Thyroid gland (tissue), 4 donors: ENCODE data around the gene PITPNB. TPM values are rescaled to one million over a fixed set of nuclear protein-coding genes. Genes with fewer than 3 reads are reported as not detected.

Experiments used
- DNase-seq, 2 donors: peaks; one replicate each; pipeline ENCODE4 v3.0.0-alpha.2; 2019
- H3K27ac ChIP-seq, 3 donors: fragments of 200-600 bp; sonication (generic); 1 replicate in 2 of 3; 2 replicates in 1 of 3; pipeline ENCODE4 v1.5.1; 2016 to 2019; ENCODE audit warnings: mild to moderate bottlenecking in 1 of 3, moderate library complexity in 1 of 3
- H3K27me3 ChIP-seq: fragments of 200-600 bp; sonication (generic); one replicate; pipeline ENCODE4 v1.5.1; 2019
- H3K36me3 ChIP-seq, 2 donors: fragments of 200-600 bp; sonication (generic); one replicate each; pipeline ENCODE4 v1.5.1; 2016 to 2019
- H3K4me1 ChIP-seq, 2 donors: fragments of 200-600 bp; sonication (generic); one replicate each; pipeline ENCODE4 v1.5.1; 2017 to 2019
- H3K4me3 ChIP-seq, 3 donors: fragments of 200-600 bp; sonication (generic); replicated peaks in 1 of 3; 1 replicate in 2 of 3; 2 replicates in 1 of 3; pipeline ENCODE4 v1.5.1; 2016; ENCODE audit warnings: mild to moderate bottlenecking in 1 of 3
- H3K9me3 ChIP-seq: fragments of 200-600 bp; sonication (generic); one replicate; pipeline ENCODE4 v1.5.1; 2017
- POLR2A ChIP-seq, 2 donors: fragments of 450-650 bp; IDR thresholded peaks; one replicate each; pipeline ENCODE4 v1.6.1; 2017; ENCODE audit warnings: antibody characterized with exemption in 2 of 2, mild to moderate bottlenecking in 2 of 2, moderate library complexity in 1 of 2
- WGBS, 2 donors: methylation state at CpG; one replicate each; pipeline ENCODE4 v1.1.5; 2017; 5-methylcytosine and 5-hydroxymethylcytosine counted together
- intact Hi-C: fragments of 100-400 bp; cut with DNase I; formaldehyde crosslinking; loops from one replicate; pipeline ENCODE4 v1.15.1; 2023
- total RNA-seq, 4 donors: library from RNA; depleted of rRNA; stranded (reverse); fragments of >200 nt; gene quantifications; one replicate each; pipeline ENCODE4 v1.2.3, GENCODE V29; 2016
- TF ChIP-seq, protein P1 (sequence below), 6 experiments: fragments of 200-600 bp in 3 of 6; fragments of 450-650 bp in 3 of 6; sonication (generic) in 3 of 6; IDR thresholded peaks; one replicate each; pipeline ENCODE4 v1.5.1; 2016 to 2019; ENCODE audit warnings: antibody characterized with exemption in 6 of 6, mild to moderate bottlenecking in 2 of 6, inconsistent platforms in 1 of 6, moderate library complexity in 1 of 6

PITPNB gene
- total RNA-seq, 4 donors from 2014 or later = 30.7 to 54.4 (median 42.6) TPM

DNA sequence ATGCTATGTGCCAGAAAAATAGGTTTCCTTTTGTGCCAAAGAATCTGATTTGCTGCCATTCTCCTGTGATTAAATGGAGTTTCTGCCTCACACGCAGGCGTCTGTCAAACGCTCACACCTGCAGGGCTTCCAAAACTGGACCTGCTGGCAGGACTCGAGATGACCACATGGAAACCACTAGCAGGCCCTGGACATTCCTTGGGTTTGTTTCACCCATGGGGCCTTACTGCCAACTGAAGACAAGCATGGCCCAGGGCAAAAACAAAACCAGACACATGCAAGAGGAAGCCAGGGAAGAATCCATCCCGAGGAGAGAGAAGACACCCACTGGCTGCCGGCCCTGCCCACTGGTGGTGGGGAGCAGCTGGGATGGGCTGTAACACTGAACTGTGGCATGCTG is 61.6 kb downstream of the PITPNB start:
- 76 to 83% methylated on average over 6 of the region's 6 CpGs for WGBS, 2 donors
- Histone ChIP-seq H3K36me3 (peaks cover 26 to 29% of the 10 kb centered on the region in 2 donors), H3K27me3 (no peaks in the 10 kb centered on the region), H3K27ac (no peak overlapping the region), H3K4me1 (peaks cover 0 to 3% of the 10 kb centered on the region in 2 donors), H3K4me3 (no peak overlapping the region), H3K9me3 (no peaks in the 10 kb centered on the region)
- DNase-seq = no peak
- intact Hi-C loops = no loop called here
- TF ChIP-seq POLR2A (IDR thresholded peaks at IDR 0.05) = no peak
- TF ChIP-seq, protein P1, sequence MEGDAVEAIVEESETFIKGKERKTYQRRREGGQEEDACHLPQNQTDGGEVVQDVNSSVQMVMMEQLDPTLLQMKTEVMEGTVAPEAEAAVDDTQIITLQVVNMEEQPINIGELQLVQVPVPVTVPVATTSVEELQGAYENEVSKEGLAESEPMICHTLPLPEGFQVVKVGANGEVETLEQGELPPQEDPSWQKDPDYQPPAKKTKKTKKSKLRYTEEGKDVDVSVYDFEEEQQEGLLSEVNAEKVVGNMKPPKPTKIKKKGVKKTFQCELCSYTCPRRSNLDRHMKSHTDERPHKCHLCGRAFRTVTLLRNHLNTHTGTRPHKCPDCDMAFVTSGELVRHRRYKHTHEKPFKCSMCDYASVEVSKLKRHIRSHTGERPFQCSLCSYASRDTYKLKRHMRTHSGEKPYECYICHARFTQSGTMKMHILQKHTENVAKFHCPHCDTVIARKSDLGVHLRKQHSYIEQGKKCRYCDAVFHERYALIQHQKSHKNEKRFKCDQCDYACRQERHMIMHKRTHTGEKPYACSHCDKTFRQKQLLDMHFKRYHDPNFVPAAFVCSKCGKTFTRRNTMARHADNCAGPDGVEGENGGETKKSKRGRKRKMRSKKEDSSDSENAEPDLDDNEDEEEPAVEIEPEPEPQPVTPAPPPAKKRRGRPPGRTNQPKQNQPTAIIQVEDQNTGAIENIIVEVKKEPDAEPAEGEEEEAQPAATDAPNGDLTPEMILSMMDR (IDR thresholded peaks at IDR 0.05) = no peak

DNA sequence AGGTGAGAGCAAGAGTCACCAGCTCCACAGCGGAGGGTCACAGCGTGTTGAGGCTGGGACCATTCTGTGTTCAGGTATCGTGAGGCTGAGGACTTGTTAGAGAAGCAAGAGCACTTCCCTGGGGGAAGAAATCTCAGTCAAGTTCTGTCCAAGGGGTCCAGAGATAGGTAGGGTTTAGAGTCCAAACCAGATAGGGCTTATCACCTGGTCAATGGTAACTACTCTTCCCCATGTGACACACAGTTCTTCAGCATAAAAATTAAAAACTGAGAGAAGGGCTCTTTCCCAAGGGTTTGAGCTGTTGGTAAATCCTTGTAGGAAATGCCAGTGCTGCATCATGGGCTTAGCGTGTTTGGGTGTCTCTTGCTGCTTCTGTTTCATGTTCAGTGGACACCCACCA is 62.7 kb downstream of the PITPNB start:
- no peak for DNase-seq
- no peaks in the 10 kb centered on the region for H3K27me3 ChIP-seq
- TF ChIP-seq POLR2A (IDR thresholded peaks at IDR 0.05) = no peak
- TF ChIP-seq, protein P1 (IDR thresholded peaks at IDR 0.05) = no peak
- H3K27ac ChIP-seq = no peak overlapping the region
- H3K4me1 ChIP-seq = peaks cover 0 to 3% of the 10 kb centered on the region in 2 donors
- H3K36me3 ChIP-seq = peaks cover 26 to 39% of the 10 kb centered on the region in 2 donors
- no peak overlapping the region for H3K4me3 ChIP-seq
- intact Hi-C loops = no loop called here
- H3K9me3 ChIP-seq = no peaks in the 10 kb centered on the region
- 94 to 98% methylated on average over 4 of the region's 4 CpGs for WGBS, 2 donors

DNA sequence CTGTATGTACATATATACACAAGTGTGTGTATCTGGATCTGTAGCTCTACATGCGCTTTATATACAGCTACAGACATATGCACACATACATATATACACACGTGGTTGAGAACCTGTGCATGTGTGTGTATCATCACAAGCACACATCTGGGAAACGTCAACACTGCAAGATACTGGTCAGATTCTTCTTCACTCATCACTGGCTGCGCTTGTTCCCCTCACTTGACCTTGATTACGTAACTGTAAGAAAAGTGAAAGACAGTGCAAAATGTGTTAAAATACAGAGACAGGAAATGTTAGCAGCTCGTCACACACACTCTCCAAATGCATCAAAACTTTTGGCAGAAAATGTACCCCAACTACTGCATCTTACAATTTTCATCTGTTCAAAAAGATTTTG is 65.6 kb downstream of the PITPNB start:
- no peaks in the 10 kb centered on the region for H3K27me3 ChIP-seq
- intact Hi-C loops = no loop called here
- TF ChIP-seq POLR2A (IDR thresholded peaks at IDR 0.05) = no peak
- TF ChIP-seq, protein P1 (IDR thresholded peaks at IDR 0.05) = no peak
- H3K36me3 ChIP-seq = peaks cover 19 to 40% of the 10 kb centered on the region in 2 donors
- DNase-seq = no peak
- H3K4me3 ChIP-seq = no peak overlapping the region
- no peaks in the 10 kb centered on the region for H3K9me3 ChIP-seq
- peaks cover 9 to 13% of the 10 kb centered on the region in 2 donors for H3K4me1 ChIP-seq
- H3K27ac ChIP-seq = no peak overlapping the region
- 74 to 76% methylated on average over 6 of the region's 6 CpGs for WGBS, 2 donors

DNA sequence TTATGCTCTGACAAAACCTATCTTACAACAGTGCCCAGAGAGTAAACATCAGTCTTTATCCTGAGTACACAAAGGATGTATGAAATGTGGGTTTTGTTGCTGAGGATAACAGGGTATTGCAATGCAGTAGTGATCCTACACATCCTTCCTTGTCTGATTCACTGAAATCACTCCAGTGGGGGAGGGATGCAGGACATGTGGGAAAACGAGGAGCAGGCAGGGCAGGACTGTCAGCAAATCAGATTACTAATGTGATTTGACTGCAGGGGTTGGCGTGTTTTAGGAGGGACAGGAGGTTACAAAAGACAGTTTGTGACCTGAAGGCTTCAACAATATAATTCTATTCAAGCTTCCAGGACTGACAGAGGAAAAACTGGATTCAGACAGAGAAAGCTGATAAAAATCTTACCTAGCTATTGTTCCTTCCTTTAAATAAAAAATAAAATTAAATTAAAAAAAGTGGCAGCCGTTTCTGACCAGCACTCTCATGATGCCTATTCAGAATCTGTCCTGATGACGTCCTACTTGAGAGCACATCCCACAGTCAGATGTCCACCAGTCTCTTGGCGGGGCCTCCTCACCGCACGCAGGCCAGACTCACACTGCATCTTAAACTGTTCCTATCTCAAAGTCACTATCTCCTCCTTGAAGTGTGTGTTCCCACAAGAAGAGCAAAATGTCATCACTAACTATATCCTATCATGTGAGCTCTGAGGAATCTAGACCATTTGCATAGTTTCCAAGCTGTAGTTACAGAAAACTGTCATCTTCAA is 66.9 kb downstream of the PITPNB start:
- Histone ChIP-seq H3K27ac (no peak overlapping the region), H3K4me1 (peaks cover 9 to 13% of the 10 kb centered on the region in 2 donors)

More for the DNA sequence above, 66.9 kb downstream of the PITPNB start:
- TF ChIP-seq, protein P1 (IDR thresholded peaks at IDR 0.05) = no peak
- no peak for TF ChIP-seq POLR2A (IDR thresholded peaks at IDR 0.05)
- H3K27me3 ChIP-seq = no peaks in the 10 kb centered on the region
- intact Hi-C loops = no loop called here
- H3K9me3 ChIP-seq = no peaks in the 10 kb centered on the region
- H3K36me3 ChIP-seq = peaks cover 15 to 36% of the 10 kb centered on the region in 2 donors
- no peak overlapping the region for H3K4me3 ChIP-seq
- DNase-seq = no peak
- WGBS, 2 donors = 91 to 93% methylated on average over 7 of the region's 7 CpGs
